GM23248 (cell line): ENCODE results near the gene RAB40A.

ENCODE experiments used
- EZH2 ChIP-seq: fragments of 200-600 bp; sonication (generic); IDR thresholded peaks from 2 replicates; pipeline ENCODE4 v1.6.1; 2018; ENCODE audit warnings: antibody characterized with exemption, mild to moderate bottlenecking; ENCODE audit not compliant: insufficient read depth, poor library complexity, severe bottlenecking
- EZH2phosphoT487 ChIP-seq: fragments of 200-600 bp; sonication (generic); IDR thresholded peaks from 2 replicates; pipeline ENCODE4 v1.6.1; 2018; ENCODE audit warnings: antibody characterized with exemption, moderate library complexity, mild to moderate bottlenecking, low read depth; ENCODE audit not compliant: insufficient read depth

DNA sequence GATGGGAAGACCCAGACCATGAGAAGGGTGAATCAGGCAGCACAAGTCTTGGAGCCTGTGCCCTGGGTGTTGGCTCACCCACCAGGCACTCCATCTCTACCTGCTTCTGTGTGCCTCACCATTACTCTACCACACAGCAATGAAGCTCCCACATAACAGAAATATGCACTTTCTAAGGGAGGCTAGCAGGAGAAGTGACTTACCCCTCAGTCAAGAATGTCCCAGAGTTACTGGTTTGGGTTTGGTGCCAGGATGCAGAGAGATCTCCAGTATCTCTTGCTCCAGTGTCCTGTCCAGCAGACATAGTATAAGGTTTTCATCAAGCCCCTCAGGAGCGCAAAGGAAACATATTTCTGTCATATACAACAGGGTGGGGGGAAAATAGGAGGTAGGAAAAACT, 11.3 kb upstream of the RAB40A start:
- TF ChIP-seq EZH2 (no peak), EZH2phosphoT487 (no peak)
